KMS-11 (cell line): ENCODE measurements around the gene VN1R2.
"Not testable (repeated sequence)": the region's sequence is repeated elsewhere in the genome, so short reads cannot be mapped to it uniquely, and the experiment has no call there.

Source experiments
- H2AFZ ChIP-seq: fragments of 200-600 bp; sonication (generic); 2 replicates; pipeline ENCODE4 v1.6.1; 2016; ENCODE audit warnings: antibody characterized with exemption, mixed run types, low read depth
- H3K27ac ChIP-seq: fragments of 200-600 bp; sonication (generic); 2 replicates; pipeline ENCODE4 v1.6.1; 2016; ENCODE audit warnings: mild to moderate bottlenecking, mixed run types
- H3K27me3 ChIP-seq: fragments of 200-600 bp; sonication (generic); 2 replicates; pipeline ENCODE4 v1.6.1; 2017; ENCODE audit warnings: mild to moderate bottlenecking, low read depth, mixed run types, moderate library complexity; ENCODE audit not compliant: insufficient read depth
- H3K36me3 ChIP-seq: fragments of 200-600 bp; sonication (generic); 2 replicates; pipeline ENCODE4 v1.6.1; 2017; ENCODE audit warnings: mild to moderate bottlenecking, mixed run types; ENCODE audit not compliant: insufficient read depth
- H3K4me1 ChIP-seq: fragments of 200-600 bp; sonication (generic); 2 replicates; pipeline ENCODE4 v1.6.1; 2016; ENCODE audit warnings: mild to moderate bottlenecking, low read depth, mixed run types; ENCODE audit not compliant: poor library complexity, severe bottlenecking
- H3K4me2 ChIP-seq: fragments of 200-600 bp; sonication (generic); 2 replicates; pipeline ENCODE4 v1.7.0; 2016; ENCODE audit warnings: mild to moderate bottlenecking, mixed run types
- H3K4me3 ChIP-seq: fragments of 200-600 bp; sonication (generic); IDR thresholded peaks from 2 replicates; pipeline ENCODE4 v1.6.1; 2017; ENCODE audit warnings: low read depth, low read length, mixed read lengths; ENCODE audit not compliant: insufficient read depth
- H3K79me2 ChIP-seq: fragments of 200-600 bp; sonication (generic); 2 replicates; pipeline ENCODE4 v1.6.1; 2016; ENCODE audit warnings: low read depth, mixed run types; ENCODE audit not compliant: insufficient read depth
- H3K9ac ChIP-seq: fragments of 200-600 bp; sonication (generic); 2 replicates; pipeline ENCODE4 v1.6.1; 2016; ENCODE audit warnings: mild to moderate bottlenecking, mixed run types
- H4K20me1 ChIP-seq: fragments of 200-600 bp; sonication (generic); 2 replicates; pipeline ENCODE4 v1.6.1; 2016; ENCODE audit warnings: mild to moderate bottlenecking, mixed run types; ENCODE audit not compliant: insufficient read depth
- TF ChIP-seq, protein P1 (sequence below): fragments of 200-600 bp; sonication (generic); conservative IDR thresholded peaks from 2 replicates; pipeline ENCODE4 v1.6.1; 2017; ENCODE audit warnings: low read depth, mild to moderate bottlenecking, antibody characterized with exemption, low read length, moderate library complexity, mixed read lengths

The VN1R2 gene

DNA sequence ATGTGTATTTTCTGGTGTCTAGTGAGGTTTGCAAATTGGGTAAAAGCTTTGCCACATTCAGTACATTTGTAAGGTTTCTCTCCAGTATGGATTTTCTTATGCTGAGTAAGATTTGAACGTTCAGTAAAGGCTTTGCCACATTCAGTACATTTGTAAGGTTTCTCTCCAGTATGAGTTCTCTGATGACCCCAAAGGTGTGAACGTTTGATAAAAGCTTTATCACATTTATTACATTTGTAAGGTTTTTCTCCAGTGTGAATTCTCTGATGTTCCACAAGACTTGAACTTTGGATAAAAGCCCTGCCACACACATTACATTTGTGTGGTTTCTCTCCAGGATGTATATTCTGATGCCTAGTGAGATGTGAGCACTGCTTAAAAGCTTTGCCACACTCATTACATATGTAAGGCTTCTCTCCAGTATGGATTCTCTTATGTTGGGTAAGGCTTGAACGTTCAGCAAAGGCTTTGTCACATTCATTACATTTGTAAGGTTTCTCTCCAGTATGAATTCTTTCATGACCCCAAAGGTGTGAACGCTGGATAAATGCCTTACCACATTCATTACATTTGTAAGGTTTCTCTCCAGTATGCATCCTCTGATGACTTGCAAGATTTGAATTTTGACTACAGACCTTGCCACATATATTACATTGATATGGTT, 20.8 kb upstream of the VN1R2 start:
- Histone ChIP-seq H3K36me3 (no peaks in the 10 kb centered on the region), H4K20me1 (no peaks in the 10 kb centered on the region), H3K4me2 (no peak overlapping the region), H3K27ac (no peak overlapping the region), H3K4me3 (no peak overlapping the region), H2AFZ (no peak overlapping the region), H3K9ac (no peak overlapping the region), H3K27me3 (no peaks in the 10 kb centered on the region), H3K4me1 (no peaks in the 10 kb centered on the region), H3K79me2 (no peaks in the 10 kb centered on the region)
- TF ChIP-seq, protein P1, sequence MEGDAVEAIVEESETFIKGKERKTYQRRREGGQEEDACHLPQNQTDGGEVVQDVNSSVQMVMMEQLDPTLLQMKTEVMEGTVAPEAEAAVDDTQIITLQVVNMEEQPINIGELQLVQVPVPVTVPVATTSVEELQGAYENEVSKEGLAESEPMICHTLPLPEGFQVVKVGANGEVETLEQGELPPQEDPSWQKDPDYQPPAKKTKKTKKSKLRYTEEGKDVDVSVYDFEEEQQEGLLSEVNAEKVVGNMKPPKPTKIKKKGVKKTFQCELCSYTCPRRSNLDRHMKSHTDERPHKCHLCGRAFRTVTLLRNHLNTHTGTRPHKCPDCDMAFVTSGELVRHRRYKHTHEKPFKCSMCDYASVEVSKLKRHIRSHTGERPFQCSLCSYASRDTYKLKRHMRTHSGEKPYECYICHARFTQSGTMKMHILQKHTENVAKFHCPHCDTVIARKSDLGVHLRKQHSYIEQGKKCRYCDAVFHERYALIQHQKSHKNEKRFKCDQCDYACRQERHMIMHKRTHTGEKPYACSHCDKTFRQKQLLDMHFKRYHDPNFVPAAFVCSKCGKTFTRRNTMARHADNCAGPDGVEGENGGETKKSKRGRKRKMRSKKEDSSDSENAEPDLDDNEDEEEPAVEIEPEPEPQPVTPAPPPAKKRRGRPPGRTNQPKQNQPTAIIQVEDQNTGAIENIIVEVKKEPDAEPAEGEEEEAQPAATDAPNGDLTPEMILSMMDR = no peak

DNA sequence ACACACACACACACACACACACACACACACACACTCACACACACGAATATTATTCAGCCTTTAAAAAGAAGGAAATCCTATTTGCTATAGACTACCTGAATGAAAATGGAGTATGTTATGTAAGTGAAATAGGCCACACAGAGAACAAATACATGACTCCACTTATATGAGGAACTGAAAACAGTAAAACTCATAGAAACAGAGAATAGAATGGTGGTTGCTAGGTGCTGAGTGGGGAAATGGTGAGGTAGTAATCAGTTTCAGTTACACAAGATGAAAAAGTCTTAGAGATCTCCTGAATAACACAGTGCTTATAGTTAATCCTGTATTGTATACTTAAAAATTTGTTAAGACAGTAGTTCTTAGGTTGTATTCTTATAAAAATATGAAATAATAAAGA, 11.6 kb upstream of the VN1R2 start:
- Histone ChIP-seq H3K27ac (no peak overlapping the region), H3K36me3 (no peaks in the 10 kb centered on the region), H4K20me1 (no peaks in the 10 kb centered on the region), H3K9ac (no peak overlapping the region), H3K27me3 (no peaks in the 10 kb centered on the region), H3K4me1 (no peaks in the 10 kb centered on the region), H2AFZ (no peak overlapping the region), H3K4me2 (no peak overlapping the region), H3K79me2 (no peaks in the 10 kb centered on the region), H3K4me3 (no peak overlapping the region)
- TF ChIP-seq, protein P1 = no peak

DNA sequence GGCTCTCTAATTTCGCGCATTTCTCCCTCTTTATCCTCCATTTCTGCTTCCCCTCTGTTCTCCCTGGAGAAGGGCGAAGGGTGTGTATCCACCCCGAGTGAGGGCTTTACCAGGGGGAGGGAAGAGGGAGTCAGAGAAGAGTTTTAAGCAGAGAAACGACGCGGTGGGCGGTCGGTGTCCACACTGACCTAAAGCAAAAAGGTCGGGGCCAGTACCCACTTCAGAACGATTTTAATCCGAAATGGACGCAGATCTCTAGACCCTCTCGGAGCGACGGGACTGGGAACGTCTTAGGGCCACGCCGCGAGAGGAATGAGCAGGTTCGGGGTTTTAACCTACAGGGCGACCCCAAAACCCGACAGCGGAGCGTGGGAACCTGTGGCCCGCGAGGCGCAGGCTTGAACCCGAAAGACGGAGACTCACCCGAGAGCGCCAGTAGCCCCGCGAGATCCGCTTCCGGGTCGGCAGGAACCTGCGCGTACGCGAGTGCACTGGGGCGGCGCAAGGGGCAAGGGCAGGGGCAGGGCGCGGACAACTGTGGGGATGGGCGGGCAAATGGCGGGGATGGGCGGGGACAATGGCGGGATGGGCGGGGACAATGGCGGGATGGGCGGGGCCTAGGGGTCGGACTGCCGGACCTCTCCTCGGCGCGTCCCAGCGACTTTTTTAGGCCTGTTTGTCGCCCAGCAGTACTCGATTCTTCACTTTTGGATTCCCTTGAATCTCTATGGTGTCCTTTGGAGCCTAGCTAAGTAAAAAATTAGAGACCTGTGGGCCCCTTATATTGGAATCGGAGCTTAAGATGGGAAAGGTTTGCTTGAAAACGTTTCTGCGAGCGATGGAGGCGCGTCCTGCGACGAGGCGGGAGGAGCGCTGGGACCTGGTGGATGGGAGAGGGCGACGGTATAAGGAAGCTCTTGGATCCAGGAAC, 3.4 kb upstream of the VN1R2 start, which contains the start of gene ZNF677:
TSS of gene ZNF677 (minus strand) at position 463 of the 931 bp plus-strand sequence. CDS start 3,323 bp downstream, outside the sequence.
- no peak within 1 kb of the TSS for H3K4me2 ChIP-seq
- no peaks in the 10 kb centered on the region for H3K36me3 ChIP-seq
- H3K27me3 ChIP-seq = no peaks in the 10 kb centered on the region
- no peaks in the 10 kb centered on the region for H3K79me2 ChIP-seq
- H4K20me1 ChIP-seq = no peaks in the 10 kb centered on the region
- TF ChIP-seq, protein P1 = no peak
- no peak within 1 kb of the TSS for H3K27ac ChIP-seq
- no peak within 1 kb of the TSS for H3K9ac ChIP-seq
- no peaks in the 10 kb centered on the region for H3K4me1 ChIP-seq
- no peak within 1 kb of the TSS for H2AFZ ChIP-seq
- no peak within 1 kb of the TSS for H3K4me3 ChIP-seq

DNA sequence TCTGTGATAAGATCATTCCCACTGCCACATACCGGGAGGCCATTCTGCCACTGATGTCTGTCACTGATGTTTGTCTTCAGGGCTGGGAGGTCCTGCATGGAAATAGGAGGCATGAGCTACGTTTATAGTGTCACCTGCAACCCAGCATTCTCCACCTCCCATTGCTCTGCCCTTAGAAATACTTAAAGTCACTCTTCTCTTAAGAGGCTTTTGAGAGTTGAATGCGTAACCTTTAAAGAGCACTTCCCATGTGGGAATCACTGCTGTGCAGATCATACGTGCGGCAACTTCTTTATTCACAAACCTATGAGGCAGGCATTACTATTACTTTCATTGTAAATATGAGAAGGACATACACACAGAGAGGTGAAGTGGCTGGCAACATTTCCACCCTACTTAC, 9.5 kb downstream of the VN1R2 start, which contains the start of gene VN1R4:
TSS of gene VN1R4 (minus strand) at position 101 of the 400 bp plus-strand sequence. CDS start at position 43, 58 bp downstream.
- not testable (repeated sequence) for H3K36me3 ChIP-seq, H3K27ac ChIP-seq, H4K20me1 ChIP-seq, H3K27me3 ChIP-seq, H2AFZ ChIP-seq, H3K9ac ChIP-seq, H3K4me3 ChIP-seq, H3K4me2 ChIP-seq, H3K4me1 ChIP-seq, H3K79me2 ChIP-seq

DNA sequence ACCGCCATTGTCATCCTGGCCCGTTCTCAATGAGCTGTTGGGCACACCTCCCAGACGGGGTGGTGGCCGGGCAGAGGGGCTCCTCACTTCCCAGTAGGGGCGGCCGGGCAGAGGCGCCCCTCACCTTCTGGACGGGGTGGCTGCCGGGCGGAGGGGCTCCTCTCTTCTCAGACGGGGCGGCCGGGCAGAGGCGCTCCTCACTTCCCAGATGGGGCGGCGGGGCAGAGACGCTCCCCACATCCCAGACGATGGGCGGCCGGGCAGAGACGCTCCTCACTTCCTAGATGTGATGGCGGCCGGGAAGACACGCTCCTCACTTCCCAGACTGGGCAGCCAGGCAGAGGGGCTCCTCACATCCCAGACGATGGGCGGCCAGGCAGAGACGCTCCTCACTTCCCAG, 11.8 kb downstream of the VN1R2 start:
- H3K4me1 ChIP-seq, H4K20me1 ChIP-seq, H3K4me3 ChIP-seq, H2AFZ ChIP-seq, H3K79me2 ChIP-seq, H3K4me2 ChIP-seq, H3K27me3 ChIP-seq, H3K9ac ChIP-seq, H3K36me3 ChIP-seq, H3K27ac ChIP-seq: not testable (repeated sequence)
